HG02571 (cell line): ENCODE data around the gene JARID2.

Experiments
- ATAC-seq: cut with Tn5 transposase; IDR thresholded peaks from one replicate; pipeline ENCODE4 v1.9.1; 2021; ENCODE audit warnings: mild to moderate bottlenecking, moderate library complexity; ENCODE audit not compliant: unreplicated experiment

JARID2 gene

DNA sequence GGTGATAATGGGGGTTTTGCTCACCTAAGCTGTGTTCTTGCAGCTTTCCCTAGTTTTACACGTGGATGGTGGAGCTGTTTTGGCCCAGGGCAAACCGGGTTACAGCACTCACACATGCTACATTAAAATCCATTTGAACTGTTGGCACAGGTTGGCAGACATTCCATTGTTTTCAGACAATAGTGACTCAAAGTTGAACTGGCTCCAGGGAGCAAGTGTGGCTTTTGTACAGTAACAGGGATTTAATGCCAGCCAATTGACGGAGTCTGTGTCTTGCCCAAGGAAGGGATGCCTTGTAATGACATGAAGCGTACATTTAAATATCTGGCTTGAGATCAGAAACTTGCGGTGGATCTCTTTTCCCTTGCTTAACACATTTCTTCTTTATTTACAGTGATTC, 233.9 kb downstream of the JARID2 start:
- no peak for ATAC-seq

DNA sequence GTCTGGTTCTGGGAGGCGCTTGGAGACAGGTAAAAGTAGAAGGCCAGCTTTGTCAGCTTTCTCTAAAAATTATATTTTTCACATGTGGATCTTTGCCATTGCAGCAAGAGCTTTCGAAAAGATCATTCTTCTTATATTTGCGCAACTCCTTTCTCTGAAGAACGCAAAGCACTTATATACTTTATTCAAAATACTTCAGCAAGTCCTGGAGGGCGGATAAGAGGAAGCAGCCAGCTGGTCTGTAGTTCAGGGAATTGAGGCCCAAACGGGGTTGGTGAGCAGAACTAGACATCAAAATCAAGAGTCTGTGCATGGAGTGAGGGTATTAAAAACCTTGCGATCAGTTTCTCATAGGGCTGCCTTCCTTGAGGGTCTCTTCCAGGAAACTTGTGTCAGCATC, 234.7 kb downstream of the JARID2 start:
- no peak for ATAC-seq

DNA sequence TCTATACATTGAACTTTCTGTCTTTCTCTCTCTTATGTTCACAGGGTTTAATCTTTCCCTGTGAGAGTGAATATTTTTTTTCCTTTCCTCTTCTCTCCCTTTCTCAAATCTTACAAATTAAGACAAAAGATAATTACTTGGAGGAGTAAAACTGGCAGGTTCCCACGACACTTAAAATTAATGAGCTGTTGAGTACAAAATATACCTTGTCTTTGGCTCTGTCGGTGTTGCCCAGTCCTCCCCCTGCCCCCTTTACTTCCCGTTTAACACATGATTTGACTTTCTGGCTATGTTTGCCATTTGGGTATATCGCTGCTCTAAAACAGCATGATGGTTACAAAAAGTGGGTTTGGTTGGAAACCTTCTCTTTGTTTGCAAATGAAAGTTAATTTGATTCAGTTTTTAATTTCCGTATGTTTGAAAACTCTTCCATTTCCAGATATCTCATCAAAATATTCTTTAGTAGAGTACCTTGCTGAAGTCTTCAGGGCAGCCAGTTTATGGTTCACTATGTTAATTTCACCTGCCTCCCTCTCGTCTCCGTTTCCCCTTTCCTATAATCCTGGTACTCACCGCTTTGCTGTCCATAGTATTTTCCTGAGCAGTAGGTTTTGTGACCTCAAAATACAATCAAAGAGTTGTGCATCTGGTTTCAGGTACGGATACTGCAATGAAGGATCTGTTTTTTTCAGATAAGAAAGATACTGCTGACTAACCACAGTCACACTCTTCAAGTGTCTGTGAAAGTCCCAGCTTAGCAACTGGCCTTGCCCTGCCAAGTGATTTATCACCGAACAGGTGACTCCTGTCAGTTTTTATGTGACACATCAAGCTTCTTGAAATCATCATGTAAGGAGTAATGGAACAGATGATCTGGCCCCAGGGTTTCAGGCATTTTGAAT, 235.8 kb downstream of the JARID2 start:
- no peak for ATAC-seq

DNA sequence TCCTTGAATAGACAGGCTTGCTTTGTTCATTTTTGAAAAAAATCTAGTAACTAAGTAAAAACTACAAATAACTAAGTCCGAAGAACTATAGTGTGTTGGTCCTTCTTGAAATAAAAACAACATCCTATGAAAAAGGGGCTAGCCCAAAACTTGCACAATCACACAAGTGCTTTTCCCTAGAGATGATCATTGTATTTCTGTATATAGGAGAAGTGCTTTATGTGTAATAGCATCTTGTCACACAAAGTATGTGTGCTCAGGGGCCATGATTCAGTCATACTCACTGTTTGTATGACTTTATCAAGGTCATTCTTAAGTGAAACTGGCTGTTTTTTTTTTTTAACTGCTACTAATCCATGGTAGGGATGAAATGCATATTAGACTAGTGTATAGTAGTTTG, 237.2 kb downstream of the JARID2 start:
- no peak for ATAC-seq

DNA sequence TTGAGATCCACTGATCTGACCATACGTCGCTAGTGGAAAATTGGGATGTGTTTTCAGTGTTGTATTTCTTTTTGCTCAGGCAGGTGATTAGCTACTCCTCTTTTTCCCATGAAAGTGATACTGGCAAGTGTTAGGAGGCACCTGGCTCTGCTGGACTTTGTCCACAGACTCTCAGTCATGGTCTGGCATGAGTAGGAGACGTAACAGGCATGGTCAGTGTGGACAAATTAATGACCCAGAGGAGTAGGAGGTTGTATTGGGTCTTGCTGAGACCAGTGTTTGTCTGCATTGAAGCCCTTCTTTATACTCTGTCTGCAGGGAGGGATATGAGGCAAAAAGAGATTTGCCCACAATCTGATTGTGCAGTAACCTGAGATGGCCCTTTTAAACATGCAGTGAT, 238.3 kb downstream of the JARID2 start:
- no peak for ATAC-seq

DNA sequence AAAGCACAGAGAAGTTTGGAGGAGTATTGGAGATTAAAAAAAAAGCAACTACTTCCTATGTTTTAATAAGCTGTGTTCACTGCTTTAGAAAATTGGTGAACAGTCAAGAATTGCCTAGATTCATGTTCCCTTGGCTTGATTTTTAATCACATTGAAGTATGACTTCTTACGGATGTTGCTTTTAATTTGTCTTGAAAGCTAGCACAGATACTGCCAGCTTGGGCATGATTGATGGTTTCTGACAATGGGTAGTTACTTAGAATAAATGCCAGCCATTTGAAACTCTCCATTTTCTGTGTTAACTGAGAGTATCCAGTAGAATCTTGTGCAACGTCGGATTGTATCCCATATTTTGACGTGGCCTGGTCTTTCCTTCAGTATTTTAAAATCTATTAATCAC, 239.0 kb downstream of the JARID2 start:
- ATAC-seq: no peak

DNA sequence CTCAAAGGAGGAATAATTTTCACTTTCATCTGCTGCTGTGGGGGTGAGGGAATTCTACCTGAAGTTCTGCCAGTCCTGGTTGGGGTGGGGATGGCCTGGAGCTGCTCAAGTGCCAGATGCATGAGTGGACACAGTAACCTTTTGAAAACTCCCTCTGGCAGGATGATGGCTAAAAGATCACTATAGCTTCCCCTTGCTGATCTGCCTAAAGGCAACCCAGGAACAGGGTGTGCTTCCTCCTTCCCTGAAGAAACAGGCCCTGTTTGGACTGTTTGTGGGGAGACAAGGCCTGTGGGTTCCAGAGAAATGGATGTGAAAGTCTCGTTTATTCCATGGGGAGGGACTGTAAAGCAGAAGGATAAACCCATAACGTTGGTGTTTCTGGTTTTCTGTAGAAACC, 240.1 kb downstream of the JARID2 start:
- no peak for ATAC-seq

DNA sequence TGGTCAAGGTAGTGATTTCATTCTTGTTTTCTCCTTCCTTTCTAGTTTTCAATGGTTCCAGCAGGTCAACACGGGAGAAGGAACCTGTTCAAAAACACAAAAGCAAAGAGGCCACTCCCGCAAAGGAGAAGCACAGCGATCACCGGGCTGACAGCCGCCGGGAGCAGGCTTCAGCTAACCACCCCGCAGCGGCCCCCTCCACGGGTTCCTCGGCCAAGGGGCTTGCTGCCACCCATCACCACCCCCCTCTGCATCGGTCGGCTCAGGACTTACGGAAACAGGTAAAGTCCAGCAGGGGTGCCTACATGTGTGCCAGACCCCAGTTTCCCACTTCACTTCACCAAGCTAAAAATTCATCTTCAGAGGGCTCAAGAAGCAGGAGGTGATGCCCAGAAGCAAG, 241.4 kb downstream of the JARID2 start:
- ATAC-seq: no peak

DNA sequence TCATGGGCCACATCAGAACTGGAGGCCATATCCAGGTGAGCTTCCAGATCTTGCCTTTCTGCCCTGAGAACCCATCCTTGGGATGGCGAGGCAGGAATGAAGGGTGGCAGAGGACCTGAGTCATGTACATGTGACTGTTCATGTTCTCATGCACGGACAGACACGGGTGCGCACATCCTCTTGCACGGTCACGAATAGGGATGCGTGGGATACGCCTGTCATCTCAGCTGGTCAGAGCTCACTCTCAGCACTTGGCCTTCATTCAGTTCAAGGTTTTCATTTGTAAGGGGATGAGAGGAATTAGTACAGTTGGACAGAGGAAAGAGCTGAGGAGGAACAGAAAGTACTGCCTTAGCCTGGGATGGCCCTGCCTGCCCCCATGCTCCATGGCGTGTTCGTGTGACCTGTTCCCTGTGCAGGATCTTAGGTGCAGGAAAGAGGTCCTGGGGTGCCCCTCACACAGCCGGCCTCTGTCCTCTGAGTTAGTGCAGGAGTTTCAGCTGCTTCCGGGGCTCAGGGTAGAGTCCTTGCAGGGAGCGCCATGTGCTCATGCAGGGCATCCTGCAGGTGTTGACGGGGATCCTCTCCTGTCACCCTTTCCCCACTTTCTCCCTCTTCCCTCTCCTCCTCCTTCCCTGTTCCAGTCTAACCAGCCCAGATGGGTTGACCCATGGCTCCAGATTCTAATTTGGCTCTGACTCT, 243.5 kb downstream of the JARID2 start:
- no peak for ATAC-seq

DNA sequence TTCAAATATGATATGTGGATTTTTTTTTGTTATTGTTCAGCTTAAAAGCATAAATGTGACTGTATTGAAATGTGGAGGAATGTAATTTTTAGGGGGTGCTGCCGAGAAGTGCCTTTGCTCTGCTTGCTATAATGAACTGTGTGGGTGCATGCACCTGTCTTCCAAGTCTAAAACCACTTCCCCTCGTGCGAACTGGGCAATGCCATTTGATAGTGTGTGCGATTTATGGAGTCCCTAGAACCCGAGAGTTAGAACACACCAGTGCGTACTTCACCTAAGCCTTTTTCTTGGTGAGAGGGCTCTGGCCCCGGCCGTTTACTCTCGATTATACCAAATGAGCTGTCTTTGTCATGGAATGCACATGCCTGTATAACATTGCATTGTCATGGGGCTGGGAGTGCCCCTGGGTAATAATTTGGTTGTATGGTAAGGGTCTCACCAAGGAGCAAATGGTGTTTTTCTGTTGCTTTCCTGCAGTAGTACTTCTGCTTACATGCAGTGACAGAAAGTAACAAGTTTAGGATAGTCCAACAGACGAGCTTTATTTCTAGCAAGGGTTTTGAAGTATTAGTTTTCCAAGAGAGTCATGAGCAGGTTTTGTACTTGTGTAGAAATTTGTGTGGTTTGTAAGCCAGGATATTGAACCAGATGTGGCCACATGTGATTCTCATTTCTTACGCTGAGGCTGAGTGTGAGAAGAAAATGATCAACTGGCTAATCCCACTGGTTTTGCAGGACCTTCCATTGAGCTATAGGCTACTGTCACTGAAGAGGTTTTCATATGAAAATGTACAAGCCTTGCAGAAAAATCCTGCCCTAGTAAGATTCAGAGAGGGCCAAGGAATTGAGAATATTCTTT, 244.6 kb downstream of the JARID2 start:
- ATAC-seq: no peak

DNA sequence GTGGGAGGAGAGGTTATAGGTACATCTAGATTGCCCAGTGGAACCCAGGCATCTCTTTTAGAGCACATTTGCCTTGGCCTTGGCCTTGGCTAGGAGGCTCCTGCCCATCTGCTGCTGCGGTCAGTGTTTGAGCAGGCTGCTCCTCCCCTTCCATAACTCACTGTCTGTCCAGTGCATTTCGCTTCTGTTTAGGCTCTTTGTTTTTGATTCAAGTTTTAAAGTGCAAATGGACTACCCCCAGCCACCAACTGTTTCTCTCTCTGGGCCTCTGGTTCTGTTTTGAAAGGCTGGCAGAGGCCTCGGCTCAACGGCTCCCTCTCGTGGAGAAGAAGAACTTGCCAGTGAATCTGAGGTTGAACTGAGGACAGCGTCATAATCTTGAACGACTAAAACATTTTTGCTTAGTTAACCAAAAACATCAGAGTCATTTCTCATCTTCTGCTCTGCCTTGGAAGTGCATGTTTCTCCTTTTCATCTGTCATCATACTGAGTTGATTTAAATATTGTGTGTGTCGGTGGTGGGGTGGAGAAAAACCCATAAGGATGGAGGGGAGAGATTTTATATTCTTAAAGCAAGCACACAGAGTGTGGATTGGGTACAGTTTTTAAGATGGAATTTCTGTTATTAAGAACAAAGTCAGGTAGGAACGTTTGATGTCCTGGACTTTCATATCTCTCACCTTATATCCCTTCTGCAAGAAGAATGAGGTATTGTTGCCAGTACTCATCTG, 245.6 kb downstream of the JARID2 start:
- no peak for ATAC-seq

DNA sequence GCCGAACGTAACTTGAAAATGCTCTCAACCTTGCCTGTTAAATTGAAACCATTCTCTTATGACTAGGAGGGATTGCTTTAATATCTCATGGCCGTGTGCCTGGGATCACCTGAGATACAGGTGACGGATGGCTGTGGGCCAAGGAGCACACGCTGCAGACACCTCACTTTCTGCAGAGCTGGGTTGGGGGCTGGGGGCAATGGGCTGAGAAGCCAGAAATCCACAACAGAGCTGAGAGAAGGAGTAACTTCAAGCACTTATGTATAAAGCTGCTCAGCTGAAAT, 246.1 kb downstream of the JARID2 start:
- ATAC-seq: no peak

DNA sequence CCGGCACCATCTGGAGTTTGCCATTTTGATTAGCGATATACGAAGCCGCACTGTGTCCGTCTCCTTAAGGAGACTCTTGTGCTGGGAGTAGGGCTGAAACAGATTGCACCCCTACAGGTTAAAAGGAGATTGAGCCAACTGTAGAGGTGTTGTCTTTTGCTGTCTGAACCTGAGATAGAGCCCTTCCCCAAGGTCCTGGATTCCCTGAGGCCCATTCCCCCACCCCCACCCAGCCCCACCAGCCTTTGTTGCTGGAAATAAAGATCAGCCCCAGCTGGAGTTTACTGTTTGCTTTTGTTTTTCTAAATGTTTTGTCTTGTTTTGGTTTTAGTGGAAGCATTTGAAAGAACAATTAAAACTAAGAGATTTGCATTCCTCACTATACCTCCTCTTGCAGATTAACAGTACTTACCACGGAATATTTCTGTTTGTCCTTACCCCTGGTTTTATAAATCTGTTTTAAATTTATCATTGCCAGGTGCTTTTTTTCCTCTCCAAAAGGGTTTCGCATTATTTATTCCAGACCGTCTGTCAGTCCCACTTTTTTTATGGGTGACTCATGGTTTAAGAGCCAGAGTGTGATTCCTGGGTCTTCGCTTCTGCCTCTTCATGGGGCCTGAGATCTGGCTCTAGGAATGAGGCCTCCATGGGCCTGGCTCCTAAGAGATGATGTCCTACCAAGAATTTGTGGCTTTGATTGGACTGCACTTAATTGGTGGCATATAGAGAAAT, 247.7 kb downstream of the JARID2 start:
- ATAC-seq: no peak

DNA sequence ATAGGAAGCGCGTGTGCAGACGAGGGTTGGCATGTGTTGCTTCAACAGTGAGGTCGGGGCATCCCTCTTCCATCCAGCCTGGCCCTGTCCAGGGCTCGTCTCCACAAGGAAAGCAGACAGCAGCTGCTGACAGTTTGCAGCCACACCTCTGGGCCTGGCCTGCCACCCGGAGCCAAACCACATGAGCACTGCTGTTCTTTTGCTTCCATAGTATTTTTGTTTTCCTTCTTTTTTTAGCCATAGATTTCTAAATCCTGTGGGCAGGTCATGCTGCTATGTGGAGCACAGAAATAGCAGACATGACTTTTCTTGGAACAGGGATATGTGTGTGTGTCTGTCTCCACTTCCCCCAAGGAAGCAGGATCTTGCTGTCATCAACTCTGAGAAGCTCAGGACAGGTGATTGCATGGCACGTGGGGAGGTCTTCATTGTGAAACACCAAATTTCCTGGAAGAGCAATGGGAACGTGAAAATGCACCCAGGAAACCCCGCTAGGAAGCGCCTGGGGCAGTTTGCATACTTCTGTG, 249.6 kb downstream of the JARID2 start:
- ATAC-seq: no peak

DNA sequence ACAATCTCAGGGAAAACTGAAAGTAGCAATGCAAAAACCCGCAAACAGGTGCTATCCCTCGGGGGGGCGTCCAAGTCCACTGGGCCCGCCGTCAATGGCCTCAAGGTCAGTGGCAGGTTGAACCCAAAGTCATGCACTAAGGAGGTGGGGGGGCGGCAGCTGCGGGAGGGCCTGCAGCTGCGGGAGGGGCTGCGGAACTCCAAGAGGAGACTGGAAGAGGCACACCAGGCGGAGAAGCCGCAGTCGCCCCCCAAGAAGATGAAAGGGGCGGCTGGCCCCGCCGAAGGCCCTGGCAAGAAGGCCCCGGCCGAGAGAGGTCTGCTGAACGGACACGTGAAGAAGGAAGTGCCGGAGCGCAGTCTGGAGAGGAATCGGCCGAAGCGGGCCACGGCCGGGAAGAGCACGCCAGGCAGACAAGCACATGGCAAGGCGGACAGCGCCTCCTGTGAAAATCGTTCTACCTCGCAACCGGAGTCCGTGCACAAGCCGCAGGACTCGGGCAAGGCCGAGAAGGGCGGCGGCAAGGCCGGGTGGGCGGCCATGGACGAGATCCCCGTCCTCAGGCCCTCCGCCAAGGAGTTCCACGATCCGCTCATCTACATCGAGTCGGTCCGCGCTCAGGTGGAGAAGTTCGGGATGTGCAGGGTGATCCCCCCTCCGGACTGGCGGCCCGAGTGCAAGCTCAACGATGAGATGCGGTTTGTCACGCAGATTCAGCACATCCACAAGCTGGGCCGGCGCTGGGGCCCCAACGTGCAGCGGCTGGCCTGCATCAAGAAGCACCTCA, 250.7 kb downstream of the JARID2 start:
- ATAC-seq: no peak

DNA sequence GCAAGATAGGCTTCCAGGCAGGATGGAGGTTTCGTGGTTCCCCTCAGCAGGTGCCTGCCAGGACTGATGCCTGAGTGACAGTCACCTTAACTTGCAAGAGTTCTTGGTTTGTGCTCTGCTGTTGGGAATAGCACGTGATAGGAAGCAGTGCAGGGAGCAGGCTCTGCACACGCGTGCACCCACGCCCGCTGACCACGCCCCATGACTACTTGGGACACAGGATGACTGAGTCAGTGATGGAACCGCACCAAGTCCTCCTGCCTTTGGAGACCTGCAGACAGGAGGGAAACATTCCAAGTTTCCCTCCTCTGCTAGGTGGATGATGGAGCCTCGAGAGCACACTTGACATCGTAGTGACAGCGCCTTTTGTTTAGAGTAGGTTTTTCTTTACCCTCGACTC, 252.8 kb downstream of the JARID2 start:
- no peak for ATAC-seq

DNA sequence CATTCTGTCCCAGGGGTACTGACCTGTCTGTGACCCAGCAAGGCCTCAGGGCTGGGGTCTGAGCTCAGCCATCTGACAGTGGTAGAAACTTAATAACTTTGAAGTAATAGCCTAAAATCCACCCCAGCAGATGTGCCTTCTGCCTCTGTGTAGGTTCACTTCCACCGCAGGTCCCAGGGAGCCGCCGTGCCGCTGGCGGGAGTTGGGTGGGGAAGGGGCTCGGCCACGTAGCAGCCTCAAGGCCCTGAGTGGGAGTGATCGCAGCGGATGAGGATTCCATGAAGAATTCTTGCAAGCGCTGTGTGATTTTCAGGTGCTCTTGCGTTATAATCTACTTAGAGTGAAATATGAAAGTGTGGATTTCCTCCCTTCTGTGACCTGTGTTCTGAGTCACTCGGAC, 253.3 kb downstream of the JARID2 start:
- ATAC-seq: no peak

DNA sequence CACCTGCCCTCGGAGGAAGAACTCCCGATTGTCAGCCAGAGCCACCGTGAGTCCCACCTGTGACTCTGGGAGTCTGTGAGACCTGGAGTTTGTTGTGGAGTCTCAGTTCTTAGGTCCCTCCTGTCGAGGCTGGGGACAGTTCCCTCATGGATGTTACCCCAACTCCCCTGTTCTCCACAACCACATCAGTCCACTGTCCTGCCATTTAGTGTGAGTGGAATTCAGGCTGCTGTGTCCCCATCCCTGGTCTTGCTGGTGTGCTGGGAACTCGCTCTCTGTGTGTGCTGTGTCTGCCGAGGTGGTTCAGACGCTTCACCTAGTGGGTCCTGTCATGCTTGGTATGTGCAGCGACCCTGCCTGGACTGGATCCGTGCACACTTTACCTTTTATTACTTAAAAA, 253.7 kb downstream of the JARID2 start:
- ATAC-seq: no peak

DNA sequence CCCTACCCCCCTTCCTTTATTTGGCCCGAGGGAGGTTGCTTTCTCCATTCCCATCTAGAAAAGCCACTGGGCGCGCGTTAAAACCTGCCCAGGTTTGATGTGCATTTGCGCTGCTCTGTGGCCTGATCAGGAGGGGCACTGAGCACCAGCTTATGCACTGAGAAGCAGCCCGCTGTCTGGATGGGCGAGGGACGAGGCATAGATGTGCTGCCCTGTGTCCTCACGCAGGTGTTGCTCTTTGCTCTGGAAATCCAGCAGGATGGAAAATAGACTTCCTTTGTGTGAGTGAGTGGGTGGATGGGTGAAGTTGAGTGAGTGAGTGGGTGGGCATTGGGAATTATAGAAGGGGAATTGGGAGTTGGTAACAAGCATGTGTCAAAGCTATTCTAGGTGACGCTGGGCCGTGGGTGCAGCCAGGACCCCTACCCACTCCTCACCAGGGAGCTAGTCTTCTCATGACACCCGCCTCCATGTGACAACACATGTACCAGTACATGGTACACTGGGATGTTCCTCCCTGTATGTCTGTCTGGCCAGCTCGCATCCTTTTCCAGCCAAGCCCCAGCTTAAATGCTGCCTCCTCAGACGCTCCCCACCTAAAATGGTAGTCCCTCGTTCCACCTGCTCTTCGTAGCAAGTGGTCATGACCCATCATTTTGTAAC, 254.3 kb downstream of the JARID2 start:
- ATAC-seq: no peak
